ENCODE measurements around the gene FAM50A. TPM values are rescaled to one million over a fixed set of nuclear protein-coding genes. Genes with fewer than 3 reads are reported as not detected.

Gene FAM50A
- total and polyA plus RNA-seq, 2 donors (not counting 1 experiment from before 2014, with no cell fraction given), result 80.1 to 117 TPM

GRCh38 chrX:154397888-154398667, 45.9 kb upstream of the FAM50A start, which contains the start of gene RPL10:
TSS of gene RPL10 (plus strand) at chrX:154398377. CDS start at chrX:154398520, 143 bp downstream.
- Histone ChIP-seq H3K4me1 (ENCODE audit: control insufficient read depth, extremely low read depth, insufficient read depth, low read length) (no peaks in the 10 kb centered on the region), H3K4me2 (ENCODE audit: extremely low read depth, insufficient read depth, low read length) (peak within 1 kb of the TSS; percentile 88), H3K27ac (ENCODE audit: insufficient read depth, low read length) (peak within 1 kb of the TSS; percentile 98), H3K9me3 (ENCODE audit: control insufficient read depth, insufficient read depth, low read depth, low read length) (no peaks in the 10 kb centered on the region), H2AFZ (ENCODE audit: low read length) (no peak within 1 kb of the TSS), H3K9ac (ENCODE audit: insufficient read depth, low read length) (peak within 1 kb of the TSS; percentile 90), H4K20me1 (ENCODE audit: control insufficient read depth, extremely low read depth, insufficient read depth, low read length) (no peaks in the 10 kb centered on the region), H3K27me3 (ENCODE audit: control insufficient read depth, insufficient read depth, low read length) (no peaks in the 10 kb centered on the region), H3K4me3 (replicated peaks in 1 of 4; ENCODE audit: control extremely low read depth in 1 of 4, insufficient read depth in 1 of 4, low read depth in 3 of 4, low read length in 4 of 4) (peak within 1 kb of the TSS; percentile 61 to 96 (median 72)), H3K36me3 (ENCODE audit: control insufficient read depth, insufficient read depth, low read length) (peaks cover 4% of the 10 kb centered on the region), H3K79me2 (ENCODE audit: control insufficient read depth, insufficient read depth, low read length) (peaks cover 20% of the 10 kb centered on the region)
- peak; percentile 95 to 98 for DNase-seq (ENCODE audit: low read depth in 2 of 2)
- TF ChIP-seq CTCF (conservative IDR thresholded peaks at IDR 0.05 in 1 of 2, IDR thresholded peaks at IDR 0.05 in 1 of 2; ENCODE audit: low read depth in 1 of 2, low read length in 2 of 2) (no peak), EZH2 (IDR thresholded peaks at IDR 0.05; ENCODE audit: low read length, missing control alignments) (no peak)

- DNase-seq (ENCODE audit: low read depth in 2 of 2), result peak; percentile 66 to 85
- Histone ChIP-seq H3K9ac (ENCODE audit: insufficient read depth, low read length) (peak overlapping the region; percentile 83), H3K27me3 (ENCODE audit: control insufficient read depth, insufficient read depth, low read length) (no peaks in the 10 kb centered on the region), H3K4me3 (replicated peaks in 1 of 4; ENCODE audit: control extremely low read depth in 1 of 4, insufficient read depth in 1 of 4, low read depth in 3 of 4, low read length in 4 of 4) (peak overlapping the region; percentile 61 to 96 (median 72)), H3K79me2 (ENCODE audit: control insufficient read depth, insufficient read depth, low read length) (peaks cover 20% of the 10 kb centered on the region), H3K9me3 (ENCODE audit: control insufficient read depth, insufficient read depth, low read depth, low read length) (no peaks in the 10 kb centered on the region), H3K36me3 (ENCODE audit: control insufficient read depth, insufficient read depth, low read length) (peaks cover 4% of the 10 kb centered on the region), H2AFZ (ENCODE audit: low read length) (no peak overlapping the region), H3K27ac (ENCODE audit: insufficient read depth, low read length) (peak overlapping the region; percentile 98), H3K4me2 (ENCODE audit: extremely low read depth, insufficient read depth, low read length) (peak overlapping the region; percentile 88), H4K20me1 (ENCODE audit: control insufficient read depth, extremely low read depth, insufficient read depth, low read length) (no peaks in the 10 kb centered on the region), H3K4me1 (ENCODE audit: control insufficient read depth, extremely low read depth, insufficient read depth, low read length) (no peaks in the 10 kb centered on the region)
- peak; percentile 54 to 65 for TF ChIP-seq CTCF (conservative IDR thresholded peaks at IDR 0.05 in 1 of 2, IDR thresholded peaks at IDR 0.05 in 1 of 2; ENCODE audit: low read depth in 1 of 2, low read length in 2 of 2)
- no peak for TF ChIP-seq EZH2 (IDR thresholded peaks at IDR 0.05; ENCODE audit: low read length, missing control alignments)
These were observed 45.0 kb upstream of the FAM50A start for GRCh38 chrX:154398668-154399526.

All from fibroblast of lung (primary cell).